ENCODE measurements around the gene ATF6B. TPM values are rescaled to one million over a fixed set of nuclear protein-coding genes. Genes with fewer than 3 reads are reported as not detected.

ATF6B gene
- total and polyA plus RNA-seq, 2 experiments from 2014 or later: 24.9 to 26.1 TPM

GRCh38 chr6:32156891-32157290 is 28.8 kb upstream of the ATF6B start:
- Histone ChIP-seq H3F3A (replicated peaks; ENCODE audit: low read depth) (no peaks in the 10 kb centered on the region), H3K4me3 (no peak overlapping the region), H3K27me3 (ENCODE audit: insufficient read depth) (peaks cover 14% of the 10 kb centered on the region), H3K4me1 (ENCODE audit: insufficient read depth) (peaks cover 13% of the 10 kb centered on the region), H3K79me2 (replicated peaks; ENCODE audit: insufficient read depth) (no peaks in the 10 kb centered on the region), H3K36me3 (ENCODE audit: insufficient read depth) (peaks cover 12% of the 10 kb centered on the region), H3K4me2 (no peak overlapping the region), H2AFZ (no peak overlapping the region), H3K9me2 (ENCODE audit: insufficient read depth) (no peaks in the 10 kb centered on the region), H3K27ac (ENCODE audit: low read depth) (no peak overlapping the region), H4K20me1 (replicated peaks; ENCODE audit: insufficient read depth) (0 out of 2 replicates have a peak, but pooled peaks cover 4% of the 10 kb centered on the region)
- Mint-ChIP-seq H3K27me3 (ENCODE audit: insufficient read depth, low read depth, poor library complexity) (peaks cover 21% of the 10 kb centered on the region), H3K36me3 (ENCODE audit: low read depth) (peaks cover 40% of the 10 kb centered on the region), H3K4me1 (peaks cover 22% of the 10 kb centered on the region), H3K4me3 (no peak overlapping the region), H3K9me3 (no peaks in the 10 kb centered on the region; the same call in 2 of the 3 replicates), H3K27ac (no peak overlapping the region)
- no peak for TF ChIP-seq STAT1 (IDR thresholded peaks at IDR 0.05; ENCODE audit: unreplicated experiment)
- TF ChIP-seq EZH2phosphoT487 (IDR thresholded peaks at IDR 0.05; ENCODE audit: unreplicated experiment): no peak
- no peak for TF ChIP-seq ZNF114 (CRISPR knock-in tag; IDR thresholded peaks at IDR 0.05)
- TF ChIP-seq CTCF (conservative IDR thresholded peaks at IDR 0.05; ENCODE audit: low read depth in 2 of 2): no peak
- no peak for TF ChIP-seq CREB1 (CRISPR knock-in tag; IDR thresholded peaks at IDR 0.05; ENCODE audit: low read depth)
- no peak for TF ChIP-seq JUNB (IDR thresholded peaks at IDR 0.05; ENCODE audit: unreplicated experiment)
- TF ChIP-seq ZNF331 (CRISPR knock-in tag; IDR thresholded peaks at IDR 0.05; ENCODE audit: low read depth): no peak
- DNase-seq (ENCODE audit: low spot score) (no peak), ATAC-seq (no peak)

- Mint-ChIP-seq H3K4me3 (peak overlapping the region; percentile 94), H3K27me3 (ENCODE audit: insufficient read depth, low read depth, poor library complexity) (peaks cover 38% of the 10 kb centered on the region), H3K4me1 (peaks cover 39% of the 10 kb centered on the region), H3K9me3 (no peaks in the 10 kb centered on the region; the same call in 1 of the 3 replicates), H3K27ac (peak overlapping the region; percentile 96), H3K36me3 (ENCODE audit: low read depth) (peaks cover 33% of the 10 kb centered on the region)
- Histone ChIP-seq H4K20me1 (replicated peaks; ENCODE audit: insufficient read depth) (0 out of 2 replicates have a peak, but pooled peaks cover 8% of the 10 kb centered on the region), H3K4me1 (ENCODE audit: insufficient read depth) (peaks cover 25% of the 10 kb centered on the region), H3K27ac (ENCODE audit: low read depth) (0 out of 2 replicates have a peak overlapping the region, but pooled peaks have one; percentile 79), H3F3A (replicated peaks; ENCODE audit: low read depth) (peaks cover 9% of the 10 kb centered on the region), H3K36me3 (ENCODE audit: insufficient read depth) (peaks cover 12% of the 10 kb centered on the region), H2AFZ (peak overlapping the region; percentile 100), H3K27me3 (ENCODE audit: insufficient read depth) (peaks cover 36% of the 10 kb centered on the region), H3K79me2 (replicated peaks; ENCODE audit: insufficient read depth) (no peaks in the 10 kb centered on the region), H3K4me2 (peak overlapping the region; percentile 100), H3K9me2 (ENCODE audit: insufficient read depth) (no peaks in the 10 kb centered on the region), H3K4me3 (peak overlapping the region; percentile 100)
- ATAC-seq (peak; percentile 55), DNase-seq (ENCODE audit: low spot score) (peak; percentile 91)
- TF ChIP-seq ZNF462 (CRISPR knock-in tag; IDR thresholded peaks at IDR 0.05) (no peak), CTCF (conservative IDR thresholded peaks at IDR 0.05; ENCODE audit: low read depth in 2 of 2) (peak; percentile 58 to 84)
Observed at GRCh38 chr6:32154514-32155161, 26.6 kb upstream of the ATF6B start.

Data from GM23338 (cell line).